ENCODE measurements around the gene MND1.

Gene MND1

GRCh38 chr4:153419673-153420278, 75.3 kb downstream of the MND1 start:
- H3K4me3 ChIP-seq (ENCODE audit: low read depth, low read length) = no peak overlapping the region
- no peak for TF ChIP-seq CTCF (IDR thresholded peaks at IDR 0.05; ENCODE audit: borderline replicate concordance, insufficient read depth, low read depth, low read length)

- no peak for TF ChIP-seq CTCF (IDR thresholded peaks at IDR 0.05; ENCODE audit: borderline replicate concordance, insufficient read depth, low read depth, low read length)
- H3K4me3 ChIP-seq (ENCODE audit: low read depth, low read length) = no peak overlapping the region
Observed at GRCh38 chr4:153420361-153420760, 75.9 kb downstream of the MND1 start.

GRCh38 chr4:153421941-153422340, 77.5 kb downstream of the MND1 start:
- no peak overlapping the region for H3K4me3 ChIP-seq (ENCODE audit: low read depth, low read length)
- no peak for TF ChIP-seq CTCF (IDR thresholded peaks at IDR 0.05; ENCODE audit: borderline replicate concordance, insufficient read depth, low read depth, low read length)

- no peak for TF ChIP-seq CTCF (IDR thresholded peaks at IDR 0.05; ENCODE audit: borderline replicate concordance, insufficient read depth, low read depth, low read length)
- H3K4me3 ChIP-seq (ENCODE audit: low read depth, low read length) = no peak overlapping the region
Observed at GRCh38 chr4:153426207-153426885, 81.9 kb downstream of the MND1 start.

- TF ChIP-seq CTCF (IDR thresholded peaks at IDR 0.05; ENCODE audit: borderline replicate concordance, insufficient read depth, low read depth, low read length) = no peak
- H3K4me3 ChIP-seq (ENCODE audit: low read depth, low read length) = no peak overlapping the region
Observed at GRCh38 chr4:153427363-153428071, 83.0 kb downstream of the MND1 start.

GRCh38 chr4:153428941-153429475, 84.5 kb downstream of the MND1 start:
- no peak for TF ChIP-seq CTCF (IDR thresholded peaks at IDR 0.05; ENCODE audit: borderline replicate concordance, insufficient read depth, low read depth, low read length)
- no peak overlapping the region for H3K4me3 ChIP-seq (ENCODE audit: low read depth, low read length)

Data from GM12875 (cell line).